ENCODE measurements around the gene GNPAT. TPM values are rescaled to one million over a fixed set of nuclear protein-coding genes. Genes with fewer than 3 reads are reported as not detected.

GNPAT gene
- total RNA-seq, 1 experiment from 2014 or later = 32.8 TPM

GRCh38 chr1:231217056-231217455, 24.0 kb upstream of the GNPAT start (continued):
- TF ChIP-seq NFYB (CRISPR knock-in tag; conservative IDR thresholded peaks at IDR 0.05; ENCODE audit: low read depth) = no peak

- ATAC-seq (no peak), DNase-seq (ENCODE audit: low spot score) (no peak)
- TF ChIP-seq GRHL2 (CRISPR knock-in tag; IDR thresholded peaks at IDR 0.05; ENCODE audit: insufficient replicate concordance, severe bottlenecking) (no peak), NR2C2 (CRISPR knock-in tag; IDR thresholded peaks at IDR 0.05) (no peak), SMAD4 (CRISPR knock-in tag; IDR thresholded peaks at IDR 0.05) (no peak), RORB (CRISPR knock-in tag; IDR thresholded peaks at IDR 0.05) (no peak), E2F4 (CRISPR knock-in tag; IDR thresholded peaks at IDR 0.05; ENCODE audit: borderline replicate concordance, low read depth) (no peak), MLX (CRISPR knock-in tag; IDR thresholded peaks at IDR 0.05) (no peak), ZNF416 (CRISPR knock-in tag; IDR thresholded peaks at IDR 0.05) (no peak), TCF7 (CRISPR knock-in tag; IDR thresholded peaks at IDR 0.05; ENCODE audit: low read depth) (no peak), MXD4 (CRISPR knock-in tag; IDR thresholded peaks at IDR 0.05; ENCODE audit: borderline replicate concordance) (no peak), ZNF281 (CRISPR knock-in tag; IDR thresholded peaks at IDR 0.05) (no peak), ETV6 (CRISPR knock-in tag; IDR thresholded peaks at IDR 0.05) (no peak), CREM (CRISPR knock-in tag; IDR thresholded peaks at IDR 0.05) (no peak), CTCF (IDR thresholded peaks at IDR 0.05) (no peak), ATF3 (CRISPR knock-in tag; conservative IDR thresholded peaks at IDR 0.05) (no peak), FOXK1 (CRISPR knock-in tag; IDR thresholded peaks at IDR 0.05) (no peak), ZSCAN18 (CRISPR knock-in tag; IDR thresholded peaks at IDR 0.05) (no peak), AR (CRISPR knock-in tag; IDR thresholded peaks at IDR 0.05) (no peak), ERG (CRISPR knock-in tag; IDR thresholded peaks at IDR 0.05) (no peak), ZNF121 (CRISPR knock-in tag; IDR thresholded peaks at IDR 0.05) (no peak), USF1 (CRISPR knock-in tag; IDR thresholded peaks at IDR 0.05) (no peak)
- peaks cover 8% of the 10 kb centered on the region for H3K4me1 Mint-ChIP-seq
- no peak overlapping the region for H3K4me3 Mint-ChIP-seq
- ChIA-PET POLR2A (interaction anchor here (0.6 kb wide), 1 partner anchor 11 kb away, joined by 3 read pairs; no protein-coding TSS in a partner anchor), CTCF (interaction anchor here (1.4 kb wide), 1 partner anchor 126 kb away, joined by 3 read pairs; no protein-coding TSS in a partner anchor)
- no peaks in the 10 kb centered on the region for H3K9me3 Mint-ChIP-seq
- peaks cover 74% of the 10 kb centered on the region for H3K27me3 Mint-ChIP-seq (ENCODE audit: low read depth)
- no peak overlapping the region for H3K27ac Mint-ChIP-seq
- no peaks in the 10 kb centered on the region for H3K36me3 Mint-ChIP-seq
Measured at GRCh38 chr1:231218078-231218477, 22.9 kb upstream of the GNPAT start.
